Ramos (cell line): Measurements from ENCODE around the gene HPCAL4.

Experiments used
- in situ Hi-C: fragments of 300-500 bp; cut with MboI; formaldehyde crosslinking; loops from one replicate; pipeline ENCODE4 v1.14.3; 2022; ENCODE audit warnings: low sequenced_read_pairs; ENCODE audit not compliant: unreplicated experiment

Gene HPCAL4

GRCh38 chr1:39704757-39705156 lies 13.5 kb upstream of the HPCAL4 start:
- in situ Hi-C loops: no loop called here

GRCh38 chr1:39701049-39701439 lies 9.8 kb upstream of the HPCAL4 start:
- in situ Hi-C loops: no loop called here

GRCh38 chr1:39700348-39700747 lies 9.1 kb upstream of the HPCAL4 start:
- in situ Hi-C loops: no loop called here

GRCh38 chr1:39699419-39699818 lies 8.2 kb upstream of the HPCAL4 start:
- in situ Hi-C loops: no loop called here

- in situ Hi-C loops: no loop called here
Measured at GRCh38 chr1:39698568-39698967, 7.3 kb upstream of the HPCAL4 start.

GRCh38 chr1:39696448-39696847 lies 5.2 kb upstream of the HPCAL4 start:
- in situ Hi-C loops: no loop called here

GRCh38 chr1:39695016-39695415 lies 3.8 kb upstream of the HPCAL4 start:
- in situ Hi-C loops: no loop called here

GRCh38 chr1:39694026-39694425 lies 2.8 kb upstream of the HPCAL4 start:
- in situ Hi-C loops: no loop called here

GRCh38 chr1:39692152-39693074 lies 1.2 kb upstream of the HPCAL4 start:
- in situ Hi-C loops: no loop called here

GRCh38 chr1:39690794-39691382 lies 345 bp downstream of the HPCAL4 start:
- in situ Hi-C loops: no loop called here

GRCh38 chr1:39690225-39690624 lies 1.0 kb downstream of the HPCAL4 start:
- in situ Hi-C loops: no loop called here

GRCh38 chr1:39689635-39690034 lies 1.6 kb downstream of the HPCAL4 start:
- in situ Hi-C loops: no loop called here

GRCh38 chr1:39689214-39689613 lies 2.0 kb downstream of the HPCAL4 start:
- in situ Hi-C loops: no loop called here

- in situ Hi-C loops: no loop called here
Measured at GRCh38 chr1:39688706-39689105, 2.5 kb downstream of the HPCAL4 start.

- in situ Hi-C loops: no loop called here
Measured at GRCh38 chr1:39687243-39687642, 4.0 kb downstream of the HPCAL4 start.

- in situ Hi-C loops: no loop called here
Measured at GRCh38 chr1:39685071-39685470, 6.2 kb downstream of the HPCAL4 start.

GRCh38 chr1:39684313-39684664 lies 6.9 kb downstream of the HPCAL4 start:
- in situ Hi-C loops: no loop called here

GRCh38 chr1:39683591-39684312 lies 7.5 kb downstream of the HPCAL4 start:
- in situ Hi-C loops: no loop called here

- in situ Hi-C loops: no loop called here
Measured at GRCh38 chr1:39681999-39682398, 9.2 kb downstream of the HPCAL4 start.

- in situ Hi-C loops: no loop called here
Measured at GRCh38 chr1:39681294-39681693, 9.9 kb downstream of the HPCAL4 start.

- in situ Hi-C loops: no loop called here
Measured at GRCh38 chr1:39680751-39681150, 10.5 kb downstream of the HPCAL4 start.
